NCI-H2029 treated with DMSO at 0.1 percent for 48 hours (cell line): Measurements from ENCODE around the gene NATD1.

Experiments used
- DNase-seq: peaks from one replicate; lab custom pipeline; 2025; lab: John Stamatoyannopoulos, UW

Gene NATD1

GRCh38 chr17:21252796-21253645, at the start of gene NATD1:
TSS of gene NATD1 (minus strand) at chr17:21253410. CDS start at chr17:21253264, 146 bp downstream.
- DNase-seq, result no peak

- DNase-seq, result no peak
Measured at GRCh38 chr17:21301593-21302550, 48.7 kb upstream of the NATD1 start.

- DNase-seq, result no peak
Measured at GRCh38 chr17:21300601-21301571, 47.7 kb upstream of the NATD1 start.

- DNase-seq, result no peak
Measured at GRCh38 chr17:21299981-21300600, 46.9 kb upstream of the NATD1 start.

DNA sequence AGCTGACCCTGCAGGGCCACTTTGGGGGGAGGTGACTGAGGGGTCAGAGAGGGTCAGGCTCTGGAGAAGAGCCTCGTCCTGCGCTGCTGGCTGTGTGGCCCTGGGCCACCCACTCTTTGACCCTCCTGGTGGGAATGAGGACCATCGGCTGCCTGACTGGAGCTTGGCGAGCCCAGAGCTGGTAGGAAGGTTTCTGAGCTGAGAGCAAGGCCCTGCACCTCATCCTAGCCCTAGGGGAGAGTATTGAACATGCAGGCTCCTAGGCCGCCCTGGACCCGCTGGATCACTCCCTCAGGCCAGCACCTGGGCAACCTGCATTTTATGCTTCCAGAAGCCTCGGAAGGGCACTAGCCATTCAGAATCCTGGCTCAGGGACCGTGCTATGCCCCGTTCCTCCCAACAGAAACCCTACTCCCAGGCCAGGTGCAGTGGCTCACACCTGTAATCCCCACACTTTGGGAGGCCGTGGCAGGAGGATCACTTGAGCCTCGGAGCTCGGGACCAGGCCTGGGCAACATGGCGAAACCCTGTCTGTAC, 45.8 kb upstream of the NATD1 start:
- DNase-seq, result no peak

GRCh38 chr17:21298056-21298982, 45.1 kb upstream of the NATD1 start:
- no peak for DNase-seq

DNA sequence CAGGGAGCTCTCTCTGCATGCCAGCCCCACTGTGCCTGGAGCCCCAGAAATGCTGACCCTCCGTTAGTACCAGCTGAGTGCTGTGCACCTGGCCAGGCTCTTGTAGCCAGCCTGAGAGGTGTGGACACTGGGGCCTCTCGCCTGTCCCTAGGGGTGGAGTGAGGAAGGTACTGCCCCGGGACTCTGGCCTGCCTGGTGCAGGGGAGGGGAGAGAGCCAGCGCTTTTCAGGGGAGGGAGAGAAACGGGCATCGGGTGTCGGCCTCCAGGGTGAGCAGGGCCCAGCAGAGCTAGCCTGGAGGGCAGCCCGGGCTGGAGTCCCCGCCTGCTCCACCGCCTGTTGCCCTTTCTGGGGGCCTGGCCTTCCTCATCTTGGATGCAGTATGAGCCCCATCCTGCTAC, 44.4 kb upstream of the NATD1 start:
- no peak for DNase-seq

DNA sequence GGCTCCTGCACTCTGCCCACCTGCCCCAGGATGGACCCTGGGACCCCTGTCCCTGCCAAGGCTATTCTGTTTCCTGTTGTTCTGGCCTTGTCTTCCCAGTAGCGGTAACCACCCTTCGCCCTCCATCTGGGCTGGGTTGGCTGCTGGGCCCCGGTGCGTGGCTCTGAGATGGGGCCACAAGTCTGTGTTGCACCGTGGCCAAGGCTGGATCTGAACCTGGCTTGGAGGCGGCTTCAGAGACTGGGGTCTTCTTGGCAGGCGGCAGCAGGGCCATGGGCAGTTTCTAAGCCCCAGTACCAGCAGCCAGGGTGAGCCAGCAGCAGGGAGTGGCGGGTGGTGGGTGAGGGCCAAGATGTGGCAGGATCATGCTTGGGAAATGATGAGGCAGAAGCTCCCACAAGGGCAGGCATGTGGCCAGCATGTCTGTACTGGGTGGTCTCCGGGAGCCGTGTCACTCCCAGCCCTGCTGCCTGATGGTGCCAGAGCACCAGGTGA, 43.9 kb upstream of the NATD1 start:
- DNase-seq, result no peak

GRCh38 chr17:21296097-21297025, 43.2 kb upstream of the NATD1 start:
- DNase-seq, result no peak

DNA sequence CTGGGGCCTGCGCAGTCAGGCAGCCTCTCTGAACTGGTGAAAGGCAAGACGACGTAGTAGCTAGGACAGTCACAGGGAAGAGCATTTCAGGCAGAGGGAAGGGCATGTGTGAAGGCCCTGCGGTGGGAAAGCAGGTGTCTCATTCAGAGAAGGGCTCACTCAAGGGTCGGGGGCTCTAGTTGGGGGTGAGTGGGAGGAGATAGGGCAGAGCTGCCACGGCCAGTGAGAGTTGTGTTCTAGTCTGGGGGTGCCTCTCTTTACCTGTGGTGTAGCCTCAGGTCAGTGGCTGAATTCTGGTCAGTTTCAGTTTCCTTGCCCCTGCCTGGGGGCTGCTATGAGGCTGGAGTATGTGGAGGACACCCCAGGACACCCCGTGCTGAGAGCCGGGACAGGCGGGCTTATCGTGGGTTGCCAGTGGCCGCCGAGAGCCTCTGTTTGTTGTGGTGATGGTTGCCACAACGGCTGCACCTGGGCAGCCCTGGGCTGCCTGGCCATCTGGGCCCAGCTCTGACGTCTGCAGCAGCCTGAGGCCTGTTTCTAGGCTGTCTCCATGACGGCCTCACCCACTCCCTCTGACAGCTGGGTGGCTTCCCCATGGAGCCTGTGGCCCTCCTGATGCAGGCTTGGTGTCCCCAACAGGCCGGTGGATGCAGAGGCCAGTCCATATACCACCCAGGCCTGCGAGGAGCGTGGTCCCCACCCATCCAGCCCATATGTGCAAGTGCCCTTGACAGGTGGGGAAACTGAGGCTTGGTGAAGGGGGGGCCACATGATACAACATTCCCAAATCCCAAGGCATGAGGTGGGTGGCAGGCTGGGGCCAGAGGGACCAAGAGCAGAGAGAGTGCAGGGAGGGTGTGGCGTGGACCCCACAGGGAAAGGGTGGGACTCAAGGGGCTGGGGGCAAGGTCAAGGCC, 42.1 kb upstream of the NATD1 start:
- DNase-seq, result no peak

- DNase-seq, result no peak
Measured at GRCh38 chr17:21294321-21295035, 41.3 kb upstream of the NATD1 start.

GRCh38 chr17:21293831-21294210, 40.6 kb upstream of the NATD1 start:
- DNase-seq, result no peak

DNA sequence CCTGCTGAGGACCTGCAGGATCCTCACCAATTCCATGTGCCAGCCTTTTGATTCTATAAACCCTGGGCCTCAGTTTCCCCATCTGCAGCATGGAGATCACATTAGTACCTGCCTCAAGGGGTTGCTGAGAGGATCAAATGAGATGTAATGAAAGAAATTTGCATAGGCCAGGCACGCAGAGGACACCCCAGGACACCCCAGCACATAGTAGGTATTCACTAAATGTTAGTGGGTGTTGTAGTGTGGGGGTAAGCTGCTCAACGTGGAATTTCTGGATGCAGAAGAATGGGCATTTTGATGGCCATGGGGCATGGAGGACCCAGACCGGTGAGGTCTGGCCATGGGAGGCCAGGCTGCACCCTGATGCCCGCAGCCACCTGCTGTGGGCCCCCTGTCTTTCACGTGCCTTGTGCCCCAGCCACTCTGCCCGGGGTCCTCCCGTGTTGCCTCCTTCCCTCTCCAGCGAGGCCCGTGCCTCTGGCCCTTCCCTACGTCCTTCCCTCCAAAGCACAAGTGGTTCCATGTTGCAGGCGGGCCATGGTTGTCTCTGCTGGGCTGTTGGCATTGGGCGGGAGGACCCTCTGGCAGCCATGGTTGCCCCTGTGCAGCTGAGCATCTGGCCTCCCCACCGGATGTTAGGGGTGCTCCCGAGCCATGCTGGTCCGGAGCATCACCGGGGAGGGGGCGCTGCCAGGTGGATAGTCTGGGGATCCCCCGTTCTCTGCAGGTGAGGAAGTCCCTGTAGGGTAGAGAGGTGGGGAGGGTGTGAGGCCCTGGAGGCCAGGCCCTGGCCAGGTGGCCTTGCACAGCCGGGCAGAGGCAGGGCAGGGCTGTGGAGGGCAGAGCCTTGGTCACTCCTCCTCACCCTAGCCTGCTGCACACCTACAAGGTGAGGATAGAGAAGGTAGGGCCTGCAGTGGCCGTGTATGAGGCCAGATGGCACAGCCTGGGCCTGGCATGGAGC, 39.9 kb upstream of the NATD1 start:
- DNase-seq, result no peak

- DNase-seq, result no peak
Measured at GRCh38 chr17:21291862-21292261, 38.7 kb upstream of the NATD1 start.

DNA sequence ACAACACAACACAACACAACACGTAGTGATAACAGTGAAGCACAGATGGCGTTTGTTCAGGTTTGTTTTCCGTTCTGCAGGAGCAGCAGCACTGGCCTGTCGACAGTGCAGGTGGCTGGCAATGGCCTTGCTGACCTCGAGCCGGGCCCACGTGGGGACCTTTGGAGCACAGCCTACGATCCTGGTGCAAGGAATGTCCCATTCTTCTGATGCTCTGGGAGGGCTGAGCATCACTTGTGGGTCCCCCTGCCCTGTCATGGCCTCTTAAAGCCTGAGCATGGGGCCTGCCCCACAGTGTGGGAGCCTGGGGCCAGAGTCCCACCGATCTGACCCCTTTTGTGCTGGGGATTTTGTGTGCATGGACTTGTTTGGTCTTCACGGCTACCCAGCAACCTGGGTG, 38.1 kb upstream of the NATD1 start:
- DNase-seq, result no peak
